Lung (tissue), 12 donors: ENCODE results near the gene TAAR9. TPM values are rescaled to one million over a fixed set of nuclear protein-coding genes. Genes with fewer than 3 reads are reported as not detected.

Source experiments
- ATAC-seq: fragments of 200-7000 bp; cut with Tn5 transposase; one replicate; pipeline ENCODE4 v1.9.1; 2020; ENCODE audit warnings: moderate number of reproducible peaks; ENCODE audit not compliant: insufficient read depth, low FRiP score
- DNase-seq, 3 donors: peaks; one replicate each; pipeline ENCODE4 v3.0.0-alpha.2; 2013 to 2017
- H3K27ac ChIP-seq, 2 donors: one replicate each; pipeline ENCODE4 v1.5.1; 2013; ENCODE audit warnings: mild to moderate bottlenecking in 2 of 2, moderate library complexity in 2 of 2, control low read depth in 1 of 2, inconsistent platforms in 1 of 2, low read depth in 1 of 2, low read length in 1 of 2
- H3K27me3 ChIP-seq, 3 donors: one replicate each; pipeline ENCODE4 v1.5.1; 2013; ENCODE audit warnings: low read length in 2 of 3; ENCODE audit not compliant: control insufficient read depth in 3 of 3, insufficient read depth in 3 of 3
- H3K36me3 ChIP-seq, 4 donors: one replicate each; pipeline ENCODE4 v1.5.1; 2013; ENCODE audit warnings: low read length in 4 of 4, mild to moderate bottlenecking in 1 of 4, moderate library complexity in 1 of 4; ENCODE audit not compliant: control insufficient read depth in 4 of 4, insufficient read depth in 4 of 4
- H3K4me1 ChIP-seq, 5 donors: one replicate each; pipeline ENCODE4 v1.5.1; 2013; ENCODE audit warnings: low read length in 5 of 5, mild to moderate bottlenecking in 2 of 5, moderate library complexity in 1 of 5; ENCODE audit not compliant: control insufficient read depth in 5 of 5, insufficient read depth in 5 of 5
- H3K4me3 ChIP-seq: one replicate; pipeline ENCODE4 v1.5.1; 2013; ENCODE audit warnings: mild to moderate bottlenecking, control low read depth, moderate library complexity
- H3K9ac ChIP-seq, 2 donors: one replicate each; pipeline ENCODE4 v1.5.1; 2013; ENCODE audit warnings: low read length in 2 of 2, control low read depth in 1 of 2; ENCODE audit not compliant: insufficient read depth in 1 of 2
- H3K9me3 ChIP-seq, 4 donors: one replicate each; pipeline ENCODE4 v1.5.1; 2013; ENCODE audit warnings: low read length in 3 of 4, mild to moderate bottlenecking in 1 of 4, moderate library complexity in 1 of 4; ENCODE audit not compliant: control insufficient read depth in 4 of 4, insufficient read depth in 3 of 4
- WGBS, 2 donors: extraction: QIAGEN DNeasy Blood & Tissue Kit; methylation state at CpG; one replicate each; pipeline ENCODE4 v1.1.7; 2013; 5-methylcytosine and 5-hydroxymethylcytosine counted together
- polyA plus RNA-seq, 2 donors: library from polyadenylated mRNA; stranded (reverse); fragments of 200-250 nt; gene quantifications; one replicate each; pipeline ENCODE4 v1.2.1, GENCODE V29; 2013
- total RNA-seq, 2 donors: library from RNA; depleted of rRNA in 1 of 2; stranded (reverse); fragments of >200 nt in 1 of 2; gene quantifications; one replicate each; pipeline ENCODE4 v1.2.1, GENCODE V29; 2014 to 2021
- TF ChIP-seq, protein P1 (sequence below): IDR thresholded peaks from 2 replicates; pipeline ENCODE4 v1.5.1; 2012; ENCODE audit warnings: mild to moderate bottlenecking; ENCODE audit errors: control extremely low read depth, extremely low read depth
- donor health status: control.
- donor health status: control.
- donor health status: Bipolar disorder and iron deficiency.
- donor health status: healthy.
- donor health status: DM: yes; HTN: yes; CAD: no.

Gene TAAR9
- total and polyA plus RNA-seq, 4 donors: not detected

DNA sequence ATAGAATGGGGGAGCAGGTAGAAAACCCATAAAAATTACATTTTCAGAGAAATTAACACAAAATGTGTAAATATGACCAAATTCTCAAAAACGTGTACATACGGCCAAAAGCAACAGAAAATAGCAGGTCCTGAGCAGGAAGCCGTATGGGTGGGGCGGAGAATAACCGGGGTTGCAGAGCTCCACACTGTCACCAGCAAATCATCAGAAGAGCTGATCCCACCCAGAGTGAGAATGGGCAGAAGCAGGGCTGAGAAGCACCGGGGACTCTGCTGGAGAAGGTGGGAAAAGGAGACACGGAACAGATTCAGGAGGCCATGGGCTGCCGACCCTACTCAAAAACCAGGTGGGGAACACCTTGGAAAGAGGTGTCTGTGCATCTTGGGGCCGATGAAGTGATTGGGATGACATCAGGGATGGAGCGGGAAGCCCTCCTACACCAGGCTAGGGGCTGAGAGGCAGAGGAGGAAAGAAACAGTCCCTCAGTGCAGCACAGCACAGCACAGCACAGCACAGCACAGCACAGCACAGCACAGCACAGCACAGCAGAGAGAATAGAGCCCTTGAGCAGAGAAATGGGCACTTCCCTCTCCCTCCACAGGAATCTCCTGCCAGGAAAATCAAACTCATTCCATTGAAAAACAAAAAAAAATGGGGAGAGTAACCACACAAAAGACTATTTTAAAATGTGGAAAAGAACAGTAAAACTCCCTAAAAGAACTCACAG lies 47.4 kb upstream of the TAAR9 start:
- Histone ChIP-seq H3K9ac (no peak overlapping the region), H3K4me1 (peaks cover 0 to 15% (median 0%) of the 10 kb centered on the region in 5 donors), H3K27ac (peak overlapping the region in 1 of 2 donors; percentile 81), H3K4me3 (no peak overlapping the region), H3K27me3 (no peaks in the 10 kb centered on the region), H3K36me3 (peaks cover 2 to 12% (median 7%) of the 10 kb centered on the region in 4 donors), H3K9me3 (peaks cover 0 to 2% (median 0%) of the 10 kb centered on the region in 4 donors)
- 69 to 70% methylated on average over 10 of the region's 10 CpGs for WGBS, 2 donors
- TF ChIP-seq, protein P1, sequence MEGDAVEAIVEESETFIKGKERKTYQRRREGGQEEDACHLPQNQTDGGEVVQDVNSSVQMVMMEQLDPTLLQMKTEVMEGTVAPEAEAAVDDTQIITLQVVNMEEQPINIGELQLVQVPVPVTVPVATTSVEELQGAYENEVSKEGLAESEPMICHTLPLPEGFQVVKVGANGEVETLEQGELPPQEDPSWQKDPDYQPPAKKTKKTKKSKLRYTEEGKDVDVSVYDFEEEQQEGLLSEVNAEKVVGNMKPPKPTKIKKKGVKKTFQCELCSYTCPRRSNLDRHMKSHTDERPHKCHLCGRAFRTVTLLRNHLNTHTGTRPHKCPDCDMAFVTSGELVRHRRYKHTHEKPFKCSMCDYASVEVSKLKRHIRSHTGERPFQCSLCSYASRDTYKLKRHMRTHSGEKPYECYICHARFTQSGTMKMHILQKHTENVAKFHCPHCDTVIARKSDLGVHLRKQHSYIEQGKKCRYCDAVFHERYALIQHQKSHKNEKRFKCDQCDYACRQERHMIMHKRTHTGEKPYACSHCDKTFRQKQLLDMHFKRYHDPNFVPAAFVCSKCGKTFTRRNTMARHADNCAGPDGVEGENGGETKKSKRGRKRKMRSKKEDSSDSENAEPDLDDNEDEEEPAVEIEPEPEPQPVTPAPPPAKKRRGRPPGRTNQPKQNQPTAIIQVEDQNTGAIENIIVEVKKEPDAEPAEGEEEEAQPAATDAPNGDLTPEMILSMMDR: no peak
- ATAC-seq (peak; percentile 10), DNase-seq (no peak)

DNA sequence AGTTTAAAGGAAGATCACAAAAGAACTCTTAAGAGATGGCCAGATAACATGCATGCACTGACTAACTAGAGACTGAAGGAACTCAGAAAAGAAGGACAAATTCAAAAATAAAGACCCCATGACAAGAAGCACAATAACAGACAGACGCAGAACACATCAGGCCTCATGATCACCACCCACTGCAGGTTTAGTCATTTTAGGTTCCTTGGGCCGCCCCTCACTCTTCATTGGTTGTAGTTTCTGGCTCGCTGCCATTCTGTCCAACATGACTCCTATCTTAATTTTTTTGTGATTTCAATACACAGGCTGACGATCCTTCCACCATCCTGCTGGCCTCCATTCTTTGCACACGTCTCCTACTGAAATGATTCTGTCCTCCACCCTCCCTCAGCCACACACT lies 46.8 kb upstream of the TAAR9 start:
- Histone ChIP-seq H3K9ac (no peak overlapping the region), H3K27ac (no peak overlapping the region), H3K36me3 (peaks cover 2 to 12% (median 7%) of the 10 kb centered on the region in 4 donors), H3K4me1 (peaks cover 0 to 15% (median 0%) of the 10 kb centered on the region in 5 donors), H3K27me3 (no peaks in the 10 kb centered on the region), H3K4me3 (no peak overlapping the region), H3K9me3 (peaks cover 0 to 2% (median 0%) of the 10 kb centered on the region in 4 donors)
- TF ChIP-seq, protein P1: no peak
- DNase-seq (no peak), ATAC-seq (no peak)
- WGBS, 2 donors: 83 to 93% methylated on average over 5 of the region's 5 CpGs

DNA sequence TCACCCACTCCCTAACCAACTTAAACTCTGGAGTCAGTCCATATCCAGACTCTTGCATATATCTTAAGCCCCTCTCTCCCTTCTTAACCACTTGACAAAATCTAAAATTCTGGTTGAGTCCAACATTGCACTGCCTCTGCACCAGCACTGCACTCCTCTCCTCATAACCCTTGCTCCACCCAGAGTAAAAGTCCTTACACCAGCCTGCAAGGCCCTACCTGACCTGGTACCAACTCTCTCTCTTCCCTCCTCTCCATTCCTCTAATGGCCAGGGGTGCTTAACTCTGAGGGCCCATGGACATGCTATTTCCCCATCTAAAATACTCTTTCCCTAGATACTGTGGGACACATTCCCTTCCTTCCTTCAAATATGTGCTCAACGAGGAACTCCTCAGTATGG lies 46.2 kb upstream of the TAAR9 start:
- ATAC-seq (no peak), DNase-seq (no peak)
- no peak overlapping the region for H3K4me3 ChIP-seq
- WGBS, 2 donors: 69 to 75% methylated on average over 1 of the region's 1 CpG
- H3K9me3 ChIP-seq: peaks cover 0 to 2% (median 0%) of the 10 kb centered on the region in 4 donors
- H3K27ac ChIP-seq: no peak overlapping the region
- peaks cover 2 to 14% (median 8%) of the 10 kb centered on the region in 4 donors for H3K36me3 ChIP-seq
- no peaks in the 10 kb centered on the region for H3K27me3 ChIP-seq
- peaks cover 0 to 15% (median 0%) of the 10 kb centered on the region in 5 donors for H3K4me1 ChIP-seq
- TF ChIP-seq, protein P1: no peak
- H3K9ac ChIP-seq: no peak overlapping the region
